D341Med (cell line): ENCODE results near the gene PROZ.

Experiments used
- DNase-seq: peaks from one replicate; pipeline ENCODE4 v3.0.0; 2012; ENCODE audit warnings: low spot score

Gene PROZ

GRCh38 chr13:113141601-113141970 lies 16.9 kb upstream of the PROZ start:
- DNase-seq, result peak; percentile 22

GRCh38 chr13:113142876-113143275 lies 15.6 kb upstream of the PROZ start:
- peak; percentile 14 for DNase-seq

- DNase-seq, result peak; percentile 20
Measured at GRCh38 chr13:113143466-113144254, 14.8 kb upstream of the PROZ start.

- no peak for DNase-seq
Measured at GRCh38 chr13:113144255-113144629, 14.2 kb upstream of the PROZ start.

- DNase-seq, result no peak
Measured at GRCh38 chr13:113145496-113145895, 13.0 kb upstream of the PROZ start.

GRCh38 chr13:113145911-113146598 lies 12.4 kb upstream of the PROZ start:
- DNase-seq, result peak; percentile 10

GRCh38 chr13:113146750-113147149 lies 11.7 kb upstream of the PROZ start:
- DNase-seq, result peak; percentile 20

- peak; percentile 7 for DNase-seq
Measured at GRCh38 chr13:113147206-113147605, 11.2 kb upstream of the PROZ start.

GRCh38 chr13:113148407-113148806 lies 10.0 kb upstream of the PROZ start:
- DNase-seq, result peak; percentile 6

GRCh38 chr13:113148940-113149503 lies 9.4 kb upstream of the PROZ start:
- peak; percentile 7 for DNase-seq

- peak; percentile 3 for DNase-seq
Measured at GRCh38 chr13:113149711-113150549, 8.5 kb upstream of the PROZ start.

GRCh38 chr13:113150550-113151365 lies 7.7 kb upstream of the PROZ start:
- DNase-seq, result peak; percentile 8

GRCh38 chr13:113151745-113152690 lies 6.4 kb upstream of the PROZ start:
- DNase-seq, result peak; percentile 15

GRCh38 chr13:113152691-113152983 lies 5.8 kb upstream of the PROZ start:
- DNase-seq, result peak; percentile 20

- peak; percentile 53 for DNase-seq
Measured at GRCh38 chr13:113152984-113153809, 5.3 kb upstream of the PROZ start.

- peak; percentile 90 for DNase-seq
Measured at GRCh38 chr13:113153810-113154748, 4.4 kb upstream of the PROZ start.

GRCh38 chr13:113155201-113155600 lies 3.2 kb upstream of the PROZ start:
- no peak for DNase-seq

- no peak for DNase-seq
Measured at GRCh38 chr13:113155982-113156655, 2.3 kb upstream of the PROZ start.
